NCI-H460 (cell line): ENCODE measurements around the gene NFIB. TPM values are rescaled to one million over a fixed set of nuclear protein-coding genes. Genes with fewer than 3 reads are reported as not detected.

ENCODE experiments used
- DNase-seq: peaks from one replicate; pipeline ENCODE4 v3.0.0-alpha.2; 2016; ENCODE audit warnings: low read depth; ENCODE audit errors: extremely low read depth
- total RNA-seq: library from RNA; depleted of rRNA; stranded (reverse); fragments of >200 nt; shearing (Covaris generic); gene quantifications from 2 replicates; pipeline ENCODE4 v1.2.3, GENCODE V29; 2014

NFIB gene
- total RNA-seq, 1 experiment from 2014 or later: 20.8 TPM

- DNase-seq: no peak
These were observed 121.4 kb downstream of the NFIB start for GRCh38 chr9:14192556-14192955.

- DNase-seq: no peak
These were observed 122.4 kb downstream of the NFIB start for GRCh38 chr9:14191512-14191911.

GRCh38 chr9:14190240-14190639 lies 123.7 kb downstream of the NFIB start:
- no peak for DNase-seq

GRCh38 chr9:14189578-14189977 lies 124.4 kb downstream of the NFIB start:
- DNase-seq: no peak

GRCh38 chr9:14189146-14189545 lies 124.8 kb downstream of the NFIB start:
- DNase-seq: no peak

- no peak for DNase-seq
These were observed 125.4 kb downstream of the NFIB start for GRCh38 chr9:14188538-14188937.

GRCh38 chr9:14188011-14188410 lies 125.9 kb downstream of the NFIB start:
- DNase-seq: no peak

GRCh38 chr9:14186096-14186495 lies 127.8 kb downstream of the NFIB start:
- DNase-seq: no peak

- DNase-seq: no peak
These were observed 128.9 kb downstream of the NFIB start for GRCh38 chr9:14185016-14185415.

- DNase-seq: no peak
These were observed 130.9 kb downstream of the NFIB start for GRCh38 chr9:14183001-14183400.

- DNase-seq: no peak
These were observed 132.9 kb downstream of the NFIB start for GRCh38 chr9:14180960-14181537.

GRCh38 chr9:14180093-14180959 lies 133.6 kb downstream of the NFIB start:
- no peak for DNase-seq

- DNase-seq: no peak
These were observed 134.5 kb downstream of the NFIB start for GRCh38 chr9:14179449-14179848.

GRCh38 chr9:14175778-14176177 lies 138.2 kb downstream of the NFIB start:
- DNase-seq: no peak

GRCh38 chr9:14173713-14174112 lies 140.2 kb downstream of the NFIB start:
- DNase-seq: no peak

- DNase-seq: no peak
These were observed 142.9 kb downstream of the NFIB start for GRCh38 chr9:14170973-14171596.

- no peak for DNase-seq
These were observed 143.5 kb downstream of the NFIB start for GRCh38 chr9:14170392-14170931.

GRCh38 chr9:14168381-14168780 lies 145.6 kb downstream of the NFIB start:
- DNase-seq: no peak

- no peak for DNase-seq
These were observed 148.4 kb downstream of the NFIB start for GRCh38 chr9:14165376-14166035.

GRCh38 chr9:14164908-14165307 lies 149.0 kb downstream of the NFIB start:
- no peak for DNase-seq
